Osteoblast (primary cell): ENCODE data around the gene SLF1. TPM values are rescaled to one million over a fixed set of nuclear protein-coding genes. Genes with fewer than 3 reads are reported as not detected.
A peak's percentile ranks its signal among the peaks of the same experiment; 100 is the strongest.

Experiments
- DNase-seq: peaks from one replicate; pipeline ENCODE4 v3.0.0; 2011; ENCODE audit warnings: low spot score, mixed read lengths; ENCODE audit not compliant: insufficient read length; ENCODE audit errors: missing footprints
- H2AFZ ChIP-seq: 2 replicates; pipeline ENCODE4 v1.6.0; 2011; ENCODE audit warnings: mild to moderate bottlenecking, low read length
- H3K27ac ChIP-seq: 2 replicates; pipeline ENCODE4 v1.5.1; 2011; ENCODE audit warnings: mild to moderate bottlenecking, low read depth, low read length, moderate library complexity
- H3K27me3 ChIP-seq: 2 replicates; pipeline ENCODE4 v1.6.0; 2012; ENCODE audit warnings: mild to moderate bottlenecking, control low read depth, inconsistent platforms, low read length, moderate library complexity; ENCODE audit not compliant: insufficient read depth
- H3K36me3 ChIP-seq: 2 replicates; pipeline ENCODE4 v1.5.1; 2011; ENCODE audit warnings: mild to moderate bottlenecking, low read length, control low read depth, moderate library complexity; ENCODE audit not compliant: insufficient read depth
- H3K4me1 ChIP-seq: 2 replicates; pipeline ENCODE4 v1.5.1; 2011; ENCODE audit warnings: mild to moderate bottlenecking, low read length, control low read depth, moderate library complexity; ENCODE audit not compliant: insufficient read depth
- H3K4me2 ChIP-seq: 2 replicates; pipeline ENCODE4 v1.6.0; 2011; ENCODE audit warnings: mild to moderate bottlenecking, low read length; ENCODE audit not compliant: insufficient read depth
- H3K4me3 ChIP-seq: fragments of 200-600 bp; sonication (generic); 3 replicates; pipeline ENCODE4 v1.5.1; 2012; ENCODE audit warnings: mild to moderate bottlenecking, low read length, inconsistent platforms; ENCODE audit not compliant: insufficient read depth
- H3K79me2 ChIP-seq: 2 replicates; pipeline ENCODE4 v1.6.0; 2012; ENCODE audit warnings: mild to moderate bottlenecking, low read length, control low read depth, inconsistent platforms; ENCODE audit not compliant: insufficient read depth
- H3K9me3 ChIP-seq: 2 replicates; pipeline ENCODE4 v1.5.1; 2011; ENCODE audit warnings: low read depth, low read length, control low read depth
- H4K20me1 ChIP-seq: 2 replicates; pipeline ENCODE4 v1.6.0; 2012; ENCODE audit warnings: mild to moderate bottlenecking, low read length, control low read depth; ENCODE audit not compliant: insufficient read depth
- CTCF ChIP-seq: IDR thresholded peaks from 2 replicates; pipeline ENCODE4 v1.5.1; 2011; ENCODE audit warnings: mild to moderate bottlenecking, low read depth, low read length, moderate library complexity; ENCODE audit errors: extremely low read depth
- total RNA-seq: library from RNA; depleted of rRNA; stranded (reverse); fragments of >200 nt; gene quantifications from 2 replicates; pipeline ENCODE4 v1.2.3, GENCODE V29; 2012

Gene SLF1
- total RNA-seq, 1 donor, result 4.7 TPM

DNA sequence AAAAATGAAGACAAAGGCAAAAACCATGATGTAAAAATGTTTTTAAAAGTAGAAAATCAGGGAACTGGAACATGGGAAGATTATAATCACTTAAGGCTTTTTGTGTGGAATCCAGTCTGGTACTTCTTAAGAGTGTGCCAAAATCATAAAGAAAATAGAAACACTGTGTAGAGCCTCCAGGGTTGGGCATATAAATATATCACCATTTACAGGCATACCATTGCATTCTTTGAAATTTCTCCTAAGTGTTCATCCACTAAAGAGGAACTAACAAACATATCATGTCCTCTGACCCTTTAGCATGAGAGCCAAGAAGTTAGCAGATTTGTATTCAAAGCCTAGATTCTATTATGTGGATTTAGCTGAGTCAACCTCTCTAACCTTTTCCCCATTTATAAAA is 93.3 kb downstream of the SLF1 start:
- no peak for DNase-seq
- no peaks in the 10 kb centered on the region for H3K9me3 ChIP-seq
- H3K27me3 ChIP-seq, result no peaks in the 10 kb centered on the region
- H4K20me1 ChIP-seq, result no peaks in the 10 kb centered on the region
- H3K79me2 ChIP-seq, result no peaks in the 10 kb centered on the region
- no peak overlapping the region for H3K4me3 ChIP-seq
- no peak overlapping the region for H3K27ac ChIP-seq
- peaks cover 6% of the 10 kb centered on the region for H3K36me3 ChIP-seq
- no peaks in the 10 kb centered on the region for H3K4me1 ChIP-seq
- H3K4me2 ChIP-seq, result no peak overlapping the region
- no peak for TF ChIP-seq CTCF
- H2AFZ ChIP-seq, result no peak overlapping the region

- H3K4me2 ChIP-seq, result no peak overlapping the region
- H3K79me2 ChIP-seq, result no peaks in the 10 kb centered on the region
- H3K4me1 ChIP-seq, result no peaks in the 10 kb centered on the region
- H3K9me3 ChIP-seq, result no peaks in the 10 kb centered on the region
- H3K27ac ChIP-seq, result no peak overlapping the region
- H4K20me1 ChIP-seq, result no peaks in the 10 kb centered on the region
- H3K4me3 ChIP-seq, result no peak overlapping the region
- no peak for TF ChIP-seq CTCF
- no peaks in the 10 kb centered on the region for H3K36me3 ChIP-seq
- no peaks in the 10 kb centered on the region for H3K27me3 ChIP-seq
- no peak for DNase-seq
- no peak overlapping the region for H2AFZ ChIP-seq
These were observed 97.3 kb downstream of the SLF1 start for GRCh38 chr5:94715768-94716167.

GRCh38 chr5:94725142-94725541 is 106.7 kb downstream of the SLF1 start:
- no peaks in the 10 kb centered on the region for H4K20me1 ChIP-seq
- H3K4me1 ChIP-seq, result no peaks in the 10 kb centered on the region
- H3K36me3 ChIP-seq, result no peaks in the 10 kb centered on the region
- no peak overlapping the region for H3K4me2 ChIP-seq
- H3K27me3 ChIP-seq, result no peaks in the 10 kb centered on the region
- H3K27ac ChIP-seq, result no peak overlapping the region
- no peak overlapping the region for H3K4me3 ChIP-seq
- H3K79me2 ChIP-seq, result no peaks in the 10 kb centered on the region
- H3K9me3 ChIP-seq, result no peaks in the 10 kb centered on the region
- DNase-seq, result no peak
- no peak for TF ChIP-seq CTCF
- peak overlapping the region; percentile 14 for H2AFZ ChIP-seq

DNA sequence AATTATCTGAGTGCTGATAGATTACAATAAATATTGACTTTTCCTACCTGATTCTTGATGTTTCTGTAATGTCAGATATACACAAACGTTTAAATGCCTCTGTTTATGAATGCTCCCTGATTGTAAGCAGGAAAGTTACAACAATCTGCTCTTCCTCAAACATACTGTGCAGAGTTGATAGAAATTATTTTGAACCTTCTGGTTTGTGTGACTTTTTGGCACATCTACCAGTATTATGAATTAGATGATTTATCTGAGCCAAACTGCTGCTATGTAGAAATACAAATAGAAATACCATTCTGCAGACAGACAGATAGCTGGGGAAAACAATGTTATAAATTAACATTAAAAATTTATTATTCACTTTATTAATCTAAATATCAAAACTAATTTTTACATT is 113.0 kb downstream of the SLF1 start:
- no peak for DNase-seq
- no peak overlapping the region for H3K27ac ChIP-seq
- H3K9me3 ChIP-seq, result no peaks in the 10 kb centered on the region
- H2AFZ ChIP-seq, result peak overlapping the region; percentile 56
- TF ChIP-seq CTCF, result no peak
- no peaks in the 10 kb centered on the region for H3K36me3 ChIP-seq
- no peaks in the 10 kb centered on the region for H3K4me1 ChIP-seq
- no peaks in the 10 kb centered on the region for H4K20me1 ChIP-seq
- no peaks in the 10 kb centered on the region for H3K27me3 ChIP-seq
- no peak overlapping the region for H3K4me3 ChIP-seq
- H3K79me2 ChIP-seq, result no peaks in the 10 kb centered on the region
- no peak overlapping the region for H3K4me2 ChIP-seq
